ENCODE data around the gene MAPK12. TPM values are rescaled to one million over a fixed set of nuclear protein-coding genes. Genes with fewer than 3 reads are reported as not detected.
A peak's percentile ranks its signal among the peaks of the same experiment; 100 is the strongest.

Gene MAPK12
- total and polyA plus RNA-seq, 2 donors (not counting 1 experiment from before 2014, with no cell fraction given): 16.4 to 30.1 TPM

DNA sequence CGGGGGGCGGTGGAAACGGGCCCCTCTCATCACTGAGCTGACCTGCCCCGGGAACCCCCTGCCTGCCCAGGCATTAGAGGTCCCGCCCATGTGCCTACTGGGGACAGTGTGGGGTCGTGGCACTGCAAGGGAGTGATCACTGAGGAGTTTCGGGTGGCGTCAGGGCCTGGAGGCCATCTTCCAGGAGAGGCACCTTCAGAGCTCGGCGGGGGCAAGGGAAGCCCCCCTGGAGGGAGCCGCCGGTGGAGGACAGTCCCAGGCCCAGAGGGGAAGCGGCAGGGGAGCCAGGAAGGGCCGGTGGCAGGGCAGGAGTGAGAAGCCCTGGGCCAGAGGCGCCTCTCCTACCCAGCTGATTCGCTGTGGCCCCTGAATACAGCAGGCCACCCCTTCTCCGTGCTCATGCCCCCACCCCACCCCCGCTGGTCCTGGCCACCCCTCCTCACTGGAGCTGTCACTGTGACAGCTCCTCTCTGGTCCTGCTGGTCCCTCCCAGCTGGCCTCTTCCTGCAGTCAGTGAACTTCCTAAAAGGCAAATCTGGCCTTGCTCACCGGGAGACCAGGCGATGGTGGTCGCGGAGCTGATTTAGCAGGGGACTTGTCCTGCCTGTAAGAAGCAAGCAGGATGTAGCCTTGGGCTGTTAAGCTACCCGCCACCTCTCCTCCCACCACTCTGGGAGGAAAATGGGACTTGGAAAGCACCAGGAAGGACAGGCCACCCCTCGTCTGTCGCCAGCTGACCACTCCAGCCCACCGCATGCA lies 10.7 kb upstream of the MAPK12 start:
- H2AFZ ChIP-seq (ENCODE audit: low read length): no peak overlapping the region
- no peak overlapping the region for H3K4me2 ChIP-seq (ENCODE audit: extremely low read depth, insufficient read depth, low read length)
- H3K4me1 ChIP-seq (ENCODE audit: control insufficient read depth, extremely low read depth, insufficient read depth, low read length): peaks cover 10% of the 10 kb centered on the region
- H3K9me3 ChIP-seq (ENCODE audit: control insufficient read depth, insufficient read depth, low read depth, low read length): no peaks in the 10 kb centered on the region
- H3K36me3 ChIP-seq (ENCODE audit: control insufficient read depth, insufficient read depth, low read length): peaks cover 20% of the 10 kb centered on the region
- peak in 1 of 2 donors; percentile 19 for DNase-seq (ENCODE audit: low read depth in 2 of 2)
- H3K27me3 ChIP-seq (ENCODE audit: control insufficient read depth, insufficient read depth, low read length): no peaks in the 10 kb centered on the region
- no peak for TF ChIP-seq EZH2 (IDR thresholded peaks at IDR 0.05; ENCODE audit: low read length, missing control alignments)
- TF ChIP-seq, protein P1, sequence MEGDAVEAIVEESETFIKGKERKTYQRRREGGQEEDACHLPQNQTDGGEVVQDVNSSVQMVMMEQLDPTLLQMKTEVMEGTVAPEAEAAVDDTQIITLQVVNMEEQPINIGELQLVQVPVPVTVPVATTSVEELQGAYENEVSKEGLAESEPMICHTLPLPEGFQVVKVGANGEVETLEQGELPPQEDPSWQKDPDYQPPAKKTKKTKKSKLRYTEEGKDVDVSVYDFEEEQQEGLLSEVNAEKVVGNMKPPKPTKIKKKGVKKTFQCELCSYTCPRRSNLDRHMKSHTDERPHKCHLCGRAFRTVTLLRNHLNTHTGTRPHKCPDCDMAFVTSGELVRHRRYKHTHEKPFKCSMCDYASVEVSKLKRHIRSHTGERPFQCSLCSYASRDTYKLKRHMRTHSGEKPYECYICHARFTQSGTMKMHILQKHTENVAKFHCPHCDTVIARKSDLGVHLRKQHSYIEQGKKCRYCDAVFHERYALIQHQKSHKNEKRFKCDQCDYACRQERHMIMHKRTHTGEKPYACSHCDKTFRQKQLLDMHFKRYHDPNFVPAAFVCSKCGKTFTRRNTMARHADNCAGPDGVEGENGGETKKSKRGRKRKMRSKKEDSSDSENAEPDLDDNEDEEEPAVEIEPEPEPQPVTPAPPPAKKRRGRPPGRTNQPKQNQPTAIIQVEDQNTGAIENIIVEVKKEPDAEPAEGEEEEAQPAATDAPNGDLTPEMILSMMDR (conservative IDR thresholded peaks at IDR 0.05 in 1 of 2, IDR thresholded peaks at IDR 0.05 in 1 of 2; ENCODE audit: low read depth in 1 of 2, low read length in 2 of 2): no peak
- H3K79me2 ChIP-seq (ENCODE audit: control insufficient read depth, insufficient read depth, low read length): peaks cover 1% of the 10 kb centered on the region
- H3K9ac ChIP-seq (ENCODE audit: insufficient read depth, low read length): no peak overlapping the region
- H3K4me3 ChIP-seq (replicated peaks in 1 of 4; ENCODE audit: control extremely low read depth in 1 of 4, insufficient read depth in 1 of 4, low read depth in 3 of 4, low read length in 4 of 4): no peak overlapping the region
- H4K20me1 ChIP-seq (ENCODE audit: control insufficient read depth, extremely low read depth, insufficient read depth, low read length): no peaks in the 10 kb centered on the region
- no peak overlapping the region for H3K27ac ChIP-seq (ENCODE audit: insufficient read depth, low read length)

GRCh38 chr22:50271519-50271970 lies 10.1 kb upstream of the MAPK12 start:
- peak overlapping the region in 3 of 4 experiments; percentile 19 to 66 (median 33) for H3K4me3 ChIP-seq (replicated peaks in 1 of 4; ENCODE audit: control extremely low read depth in 1 of 4, insufficient read depth in 1 of 4, low read depth in 3 of 4, low read length in 4 of 4)

More at GRCh38 chr22:50271519-50271970, 10.1 kb upstream of the MAPK12 start:
- Histone ChIP-seq H3K79me2 (ENCODE audit: control insufficient read depth, insufficient read depth, low read length) (peaks cover 1% of the 10 kb centered on the region), H3K36me3 (ENCODE audit: control insufficient read depth, insufficient read depth, low read length) (peaks cover 18% of the 10 kb centered on the region), H3K27ac (ENCODE audit: insufficient read depth, low read length) (no peak overlapping the region), H4K20me1 (ENCODE audit: control insufficient read depth, extremely low read depth, insufficient read depth, low read length) (no peaks in the 10 kb centered on the region), H3K9ac (ENCODE audit: insufficient read depth, low read length) (peak overlapping the region; percentile 10), H3K4me2 (ENCODE audit: extremely low read depth, insufficient read depth, low read length) (peak overlapping the region; percentile 90), H3K4me1 (ENCODE audit: control insufficient read depth, extremely low read depth, insufficient read depth, low read length) (peaks cover 10% of the 10 kb centered on the region), H2AFZ (ENCODE audit: low read length) (no peak overlapping the region), H3K27me3 (ENCODE audit: control insufficient read depth, insufficient read depth, low read length) (no peaks in the 10 kb centered on the region), H3K9me3 (ENCODE audit: control insufficient read depth, insufficient read depth, low read depth, low read length) (no peaks in the 10 kb centered on the region)
- TF ChIP-seq EZH2 (IDR thresholded peaks at IDR 0.05; ENCODE audit: low read length, missing control alignments): no peak
- TF ChIP-seq, protein P1 (conservative IDR thresholded peaks at IDR 0.05 in 1 of 2, IDR thresholded peaks at IDR 0.05 in 1 of 2; ENCODE audit: low read depth in 1 of 2, low read length in 2 of 2): peak in 1 of 2 donors; percentile 10
- DNase-seq (ENCODE audit: low read depth in 2 of 2): peak; percentile 43 to 63

All from fibroblast of lung (primary cell).